CD4-positive, alpha-beta T cell treated with Interleukin-4 for 4 hours (primary cell): ENCODE results near the gene TGM5.
"Not testable (repeated sequence)": the region's sequence is repeated elsewhere in the genome, so short reads cannot be mapped to it uniquely, and the experiment has no call there.

ENCODE experiments used
- DNase-seq: peaks from one replicate; pipeline ENCODE4 v3.0.0-alpha.2; 2020

The TGM5 gene

GRCh38 chr15:43212951-43213350 is 53.8 kb downstream of the TGM5 start:
- DNase-seq: no peak

GRCh38 chr15:43212299-43212698 is 54.4 kb downstream of the TGM5 start:
- DNase-seq: no peak

GRCh38 chr15:43211224-43211735 is 55.4 kb downstream of the TGM5 start:
- no peak for DNase-seq

- DNase-seq: no peak
Measured at GRCh38 chr15:43210807-43211206, 55.9 kb downstream of the TGM5 start.

- no peak for DNase-seq
Measured at GRCh38 chr15:43210172-43210745, 56.5 kb downstream of the TGM5 start.

- no peak for DNase-seq
Measured at GRCh38 chr15:43209059-43209824, 57.5 kb downstream of the TGM5 start.

GRCh38 chr15:43208052-43209002 is 58.4 kb downstream of the TGM5 start:
- no peak for DNase-seq

- no peak for DNase-seq
Measured at GRCh38 chr15:43207024-43207423, 59.7 kb downstream of the TGM5 start.

GRCh38 chr15:43206054-43206453 is 60.7 kb downstream of the TGM5 start:
- no peak for DNase-seq

- peak; percentile 39 for DNase-seq
Measured at GRCh38 chr15:43204016-43204901, 62.5 kb downstream of the TGM5 start.

GRCh38 chr15:43199945-43200488 is 66.7 kb downstream of the TGM5 start:
- no peak for DNase-seq

GRCh38 chr15:43198992-43199391 is 67.7 kb downstream of the TGM5 start:
- no peak for DNase-seq

GRCh38 chr15:43198556-43198955 is 68.2 kb downstream of the TGM5 start:
- DNase-seq: not testable (repeated sequence)

GRCh38 chr15:43197773-43198172 is 69.0 kb downstream of the TGM5 start:
- not testable (repeated sequence) for DNase-seq

GRCh38 chr15:43196760-43197548 is 69.8 kb downstream of the TGM5 start:
- DNase-seq: no peak

GRCh38 chr15:43194795-43195194 is 71.9 kb downstream of the TGM5 start:
- no peak for DNase-seq

GRCh38 chr15:43193710-43194109 is 73.0 kb downstream of the TGM5 start:
- no peak for DNase-seq

- DNase-seq: no peak
Measured at GRCh38 chr15:43190178-43190577, 76.5 kb downstream of the TGM5 start.

GRCh38 chr15:43189296-43189695 is 77.4 kb downstream of the TGM5 start:
- DNase-seq: no peak

- DNase-seq: peak; percentile 59
Measured at GRCh38 chr15:43187544-43188155, 79.1 kb downstream of the TGM5 start.

GRCh38 chr15:43186003-43186353 is 80.8 kb downstream of the TGM5 start:
- DNase-seq: no peak
